HG03342 (cell line): ENCODE data around the gene IL17RB.

Experiments
- ATAC-seq: cut with Tn5 transposase; IDR thresholded peaks from one replicate; pipeline ENCODE4 v1.9.1; 2021; ENCODE audit warnings: mild to moderate bottlenecking, moderate library complexity; ENCODE audit not compliant: unreplicated experiment

The IL17RB gene

GRCh38 chr3:53858096-53858741 lies 11.9 kb downstream of the IL17RB start:
- ATAC-seq: no peak

- ATAC-seq: no peak
Observed at GRCh38 chr3:53859178-53859577, 12.8 kb downstream of the IL17RB start.

GRCh38 chr3:53860196-53860595 lies 13.8 kb downstream of the IL17RB start:
- no peak for ATAC-seq

GRCh38 chr3:53862241-53862640 lies 15.9 kb downstream of the IL17RB start:
- no peak for ATAC-seq

- no peak for ATAC-seq
Observed at GRCh38 chr3:53863145-53863544, 16.8 kb downstream of the IL17RB start.

- no peak for ATAC-seq
Observed at GRCh38 chr3:53865732-53866499, 19.5 kb downstream of the IL17RB start.

- no peak for ATAC-seq
Observed at GRCh38 chr3:53880396-53881345, 34.3 kb downstream of the IL17RB start.

GRCh38 chr3:53881691-53882593 lies 35.6 kb downstream of the IL17RB start, which contains the start of gene ACTR8:
ACTR8 (minus strand) TSS chr3:53882152; CDS start chr3:53882101, 51 bp downstream.
- peak; percentile 76 for ATAC-seq

GRCh38 chr3:53883008-53883407 lies 36.6 kb downstream of the IL17RB start:
- ATAC-seq: no peak

- no peak for ATAC-seq
Observed at GRCh38 chr3:53884623-53885022, 38.3 kb downstream of the IL17RB start.

- peak; percentile 30 for ATAC-seq
Observed at GRCh38 chr3:53885239-53885638, 38.9 kb downstream of the IL17RB start.

GRCh38 chr3:53887446-53887845 lies 41.1 kb downstream of the IL17RB start:
- ATAC-seq: no peak

GRCh38 chr3:53888232-53888631 lies 41.9 kb downstream of the IL17RB start:
- no peak for ATAC-seq

- no peak for ATAC-seq
Observed at GRCh38 chr3:53890726-53891475, 44.5 kb downstream of the IL17RB start.

GRCh38 chr3:53891497-53892285 lies 45.3 kb downstream of the IL17RB start, which contains the start of gene SELENOK:
SELENOK (minus strand) TSS chr3:53891859.
- ATAC-seq: peak; percentile 94

GRCh38 chr3:53892286-53892637 lies 45.9 kb downstream of the IL17RB start:
- no peak for ATAC-seq

- ATAC-seq: no peak
Observed at GRCh38 chr3:53899750-53900149, 53.4 kb downstream of the IL17RB start.

GRCh38 chr3:53900666-53901331 lies 54.4 kb downstream of the IL17RB start:
- no peak for ATAC-seq
